Fibroblast of skin of back (primary cell): Measurements from ENCODE around the gene MTA2.
"Not testable (repeated sequence)": the region's sequence is repeated elsewhere in the genome, so short reads cannot be mapped to it uniquely, and the experiment has no call there.

Experiments used
- DNase-seq: peaks from one replicate; pipeline ENCODE4 v3.0.0-alpha.2; 2013

MTA2 gene

DNA sequence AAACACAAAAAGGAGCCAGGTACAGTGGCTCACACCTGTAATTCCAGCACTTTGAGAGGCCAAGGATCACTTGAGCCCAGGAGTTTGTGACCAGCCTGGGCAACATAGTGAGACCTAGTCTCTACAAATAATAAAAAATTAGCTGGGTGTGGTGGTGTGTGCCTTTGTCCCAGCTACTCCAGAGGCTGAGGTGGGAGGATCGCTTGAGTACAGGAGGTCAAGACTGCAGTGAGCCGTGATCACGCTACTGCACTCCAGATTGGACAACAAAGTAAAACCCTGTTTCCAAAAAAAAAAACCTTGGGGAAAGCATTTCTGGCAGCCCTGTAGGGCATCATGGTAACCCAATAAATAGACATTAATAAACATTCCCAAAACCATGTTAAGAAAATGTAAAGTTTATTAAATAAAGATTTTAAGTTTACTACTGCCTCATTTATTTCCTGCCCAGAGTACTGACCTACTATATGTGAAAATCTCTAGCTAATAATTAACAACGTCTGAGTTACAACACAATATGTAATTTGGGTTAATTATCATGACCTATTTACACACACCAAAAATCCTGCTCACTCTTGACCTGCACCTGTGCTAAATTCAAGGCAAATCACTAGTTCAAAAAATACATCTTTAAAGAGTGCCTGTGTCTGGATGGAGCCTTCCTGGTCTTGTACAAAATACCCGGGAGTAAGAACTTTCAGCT is 36.4 kb downstream of the MTA2 start:
- DNase-seq: no peak

- DNase-seq: not testable (repeated sequence)
These were observed 39.9 kb downstream of the MTA2 start for GRCh38 chr11:62561677-62562230.

GRCh38 chr11:62560566-62561103 is 41.0 kb downstream of the MTA2 start:
- peak; percentile 98 for DNase-seq

- not testable (repeated sequence) for DNase-seq
These were observed 42.0 kb downstream of the MTA2 start for GRCh38 chr11:62559626-62560025.

DNA sequence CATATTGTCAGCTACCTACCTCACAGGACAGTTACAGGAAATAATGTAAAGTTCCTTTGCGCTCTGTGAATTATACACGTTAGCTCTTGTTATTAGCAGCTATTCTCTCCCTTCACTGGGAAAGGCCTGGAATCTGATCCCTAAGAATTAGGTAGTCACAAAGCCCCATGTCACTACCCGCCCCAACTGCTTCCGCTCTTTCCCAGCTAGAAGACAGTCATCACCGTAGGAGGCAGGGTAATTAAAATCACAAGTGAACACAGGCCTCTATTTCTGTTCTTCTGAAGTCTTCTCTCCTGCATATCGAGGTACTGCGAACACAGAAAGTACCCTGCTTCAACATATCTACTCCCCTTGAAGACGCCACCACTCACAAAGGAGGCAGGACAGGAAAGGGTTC is 42.5 kb downstream of the MTA2 start:
- peak; percentile 33 for DNase-seq

GRCh38 chr11:62558669-62559068 is 43.0 kb downstream of the MTA2 start:
- DNase-seq: no peak

GRCh38 chr11:62556875-62557631 is 44.6 kb downstream of the MTA2 start:
- DNase-seq: no peak

DNA sequence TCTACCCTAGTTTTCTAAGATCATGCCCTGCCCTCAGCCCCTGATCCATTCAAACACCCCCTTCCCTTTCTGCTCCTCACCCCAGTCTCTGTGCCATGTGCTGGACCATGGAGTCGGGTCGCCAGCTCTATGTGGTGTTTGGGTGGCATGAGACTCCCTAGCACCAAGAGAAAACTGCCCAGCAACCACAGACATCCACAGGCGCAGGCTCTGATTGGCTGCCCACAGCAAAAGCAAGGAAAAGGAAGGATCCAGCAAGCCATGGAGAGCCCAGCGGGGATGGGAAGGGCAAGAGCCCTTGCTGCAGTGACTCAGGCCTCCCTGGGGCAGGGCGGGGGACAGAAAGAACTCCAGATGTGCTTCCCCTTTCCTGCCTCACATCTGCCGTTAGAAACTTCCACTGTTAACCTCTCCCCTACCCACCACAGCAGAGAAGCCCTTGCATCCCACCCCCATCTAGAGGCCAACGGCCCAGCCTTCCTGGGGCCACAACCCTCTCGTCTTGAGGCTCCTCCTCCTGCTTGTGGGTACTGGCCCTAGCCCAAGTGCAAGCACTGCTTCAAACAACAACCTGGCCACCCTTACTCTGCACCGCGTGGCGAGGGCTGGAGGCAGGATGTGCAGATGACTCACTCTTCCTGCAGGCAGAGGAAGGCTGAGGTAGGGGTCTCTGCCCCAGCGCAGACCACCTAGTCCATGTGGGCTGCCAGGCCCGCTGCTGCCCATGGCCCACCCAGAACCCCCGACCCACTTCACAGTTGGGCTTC is 45.4 kb downstream of the MTA2 start:
- peak; percentile 98 for DNase-seq

GRCh38 chr11:62555464-62556107 is 46.1 kb downstream of the MTA2 start:
- DNase-seq: no peak

DNA sequence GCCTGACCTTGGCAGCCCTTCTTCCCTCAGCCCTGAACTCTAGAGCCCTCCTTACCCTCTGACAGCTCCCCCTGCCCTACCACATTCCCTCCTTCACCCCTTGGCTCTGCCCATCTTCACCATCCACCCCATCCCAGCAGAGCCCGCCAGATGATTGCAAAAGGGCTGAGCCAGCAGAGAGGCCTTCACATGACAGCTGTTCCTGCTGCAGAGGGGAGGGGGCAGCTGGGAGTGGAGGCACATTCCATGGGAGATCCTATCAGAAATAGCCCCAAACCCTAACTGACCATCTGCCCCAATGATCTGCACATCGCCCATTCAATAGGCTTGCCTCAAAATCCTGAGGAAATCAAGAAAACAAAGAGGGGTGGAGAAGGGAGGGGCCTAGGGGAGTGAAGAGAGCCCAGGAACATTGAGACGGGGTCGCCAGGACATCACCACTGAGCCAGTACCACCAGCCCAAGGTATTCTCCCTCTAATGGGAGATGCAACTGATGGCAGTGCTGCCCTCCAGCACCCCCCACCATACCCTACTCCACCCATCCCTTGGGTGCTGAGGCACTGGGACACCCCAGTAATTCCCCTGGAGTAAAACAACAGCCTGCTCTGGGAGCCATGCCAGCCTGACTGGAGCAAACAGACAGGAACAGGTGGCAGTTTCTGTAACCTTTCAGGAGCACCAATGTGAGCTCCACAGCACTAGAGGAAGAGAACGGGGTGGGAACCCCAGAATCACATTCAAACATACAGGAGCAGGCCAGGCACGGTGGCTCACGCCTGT is 47.1 kb downstream of the MTA2 start:
- DNase-seq: no peak

DNA sequence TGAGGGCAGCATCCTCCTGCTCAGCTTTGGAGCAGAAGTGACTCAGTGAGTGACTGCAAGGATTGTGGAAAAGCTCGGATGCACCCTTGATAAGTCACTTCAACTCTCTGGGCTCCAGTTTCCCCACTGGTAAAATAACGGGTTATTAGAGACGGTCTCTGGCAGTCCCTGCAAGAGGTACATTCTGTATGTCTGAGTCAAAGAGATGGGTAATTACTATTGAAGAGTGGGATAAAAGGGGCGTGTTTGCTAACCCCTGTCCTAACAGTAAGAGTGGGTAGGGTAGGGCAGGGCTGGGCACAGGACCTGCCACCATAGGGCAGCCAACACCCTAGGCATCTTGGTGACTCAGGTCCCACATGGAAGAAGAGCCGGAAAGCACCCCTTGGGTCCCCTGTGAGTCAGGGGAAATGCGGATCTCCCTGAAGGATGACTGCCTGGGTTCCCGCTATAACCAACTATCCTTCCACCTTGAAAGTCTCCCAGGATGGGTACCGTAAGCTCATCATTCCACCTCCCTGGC is 47.8 kb downstream of the MTA2 start:
- peak; percentile 95 for DNase-seq

DNA sequence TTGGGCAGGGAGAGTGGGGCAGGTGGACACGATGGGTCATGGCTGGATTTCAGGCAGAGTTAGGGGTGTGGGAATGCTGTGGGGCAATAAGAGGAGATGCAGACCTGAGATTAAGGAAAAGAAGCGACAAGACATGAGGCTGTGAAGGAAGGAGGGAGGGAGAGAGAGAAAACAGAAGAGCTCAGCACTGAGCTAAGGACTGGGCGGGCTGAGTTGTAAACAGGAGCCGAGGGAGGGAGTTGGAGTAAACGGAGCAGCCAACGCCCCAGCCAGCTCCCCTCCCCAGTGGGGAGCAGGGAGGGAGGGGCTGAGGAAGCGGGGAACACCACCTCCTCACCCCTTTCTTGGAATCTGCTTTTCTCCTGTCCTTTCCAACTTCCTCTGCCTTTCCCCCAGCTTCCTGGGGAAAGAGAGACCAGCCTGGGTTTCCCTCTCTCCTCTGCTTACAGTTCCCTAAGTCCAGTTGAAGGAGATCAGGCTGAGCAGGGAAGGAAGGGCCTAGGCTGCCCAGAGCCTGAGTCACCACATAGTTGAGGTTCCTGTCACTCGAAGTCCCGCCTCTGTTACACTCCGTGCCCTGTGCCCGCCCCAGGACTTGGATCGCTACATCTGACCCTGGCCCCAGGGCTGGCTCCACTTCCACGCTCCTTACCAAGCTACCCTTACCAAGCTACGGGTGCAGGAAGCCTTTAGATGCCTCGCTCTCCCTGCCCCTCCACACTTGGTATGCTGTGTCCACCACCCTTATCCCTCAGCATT is 48.4 kb downstream of the MTA2 start:
- peak; percentile 97 for DNase-seq

DNA sequence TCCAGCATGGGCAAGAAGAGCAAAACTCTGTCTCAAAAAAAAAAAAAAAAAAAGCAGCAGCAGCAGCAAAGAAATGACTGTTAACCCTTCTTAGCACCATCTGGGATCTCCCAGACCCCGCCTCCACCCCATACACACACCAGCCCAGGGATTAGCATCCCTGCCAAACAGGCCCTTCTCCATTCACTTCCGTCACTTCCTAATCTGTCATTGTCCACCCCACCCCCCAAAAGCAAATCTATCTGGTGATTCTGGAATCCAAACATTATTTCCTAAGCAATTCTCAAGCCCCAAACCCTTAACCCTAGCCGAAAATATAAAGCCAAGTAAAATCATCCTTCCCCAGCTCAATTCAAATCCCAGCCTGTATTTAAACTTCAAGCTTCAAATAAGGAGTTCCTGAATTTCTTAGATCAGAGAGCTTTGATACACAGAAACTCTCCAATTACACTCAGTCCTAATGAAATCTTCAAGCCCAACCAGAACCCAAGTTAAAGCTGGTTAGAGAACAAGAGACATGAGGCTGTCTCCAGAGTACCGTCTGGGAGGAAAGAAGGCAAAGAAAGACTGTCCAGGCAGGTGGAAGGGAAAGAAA is 49.1 kb downstream of the MTA2 start:
- DNase-seq: peak; percentile 51

GRCh38 chr11:62550478-62550877 is 51.2 kb downstream of the MTA2 start:
- DNase-seq: not testable (repeated sequence)

DNA sequence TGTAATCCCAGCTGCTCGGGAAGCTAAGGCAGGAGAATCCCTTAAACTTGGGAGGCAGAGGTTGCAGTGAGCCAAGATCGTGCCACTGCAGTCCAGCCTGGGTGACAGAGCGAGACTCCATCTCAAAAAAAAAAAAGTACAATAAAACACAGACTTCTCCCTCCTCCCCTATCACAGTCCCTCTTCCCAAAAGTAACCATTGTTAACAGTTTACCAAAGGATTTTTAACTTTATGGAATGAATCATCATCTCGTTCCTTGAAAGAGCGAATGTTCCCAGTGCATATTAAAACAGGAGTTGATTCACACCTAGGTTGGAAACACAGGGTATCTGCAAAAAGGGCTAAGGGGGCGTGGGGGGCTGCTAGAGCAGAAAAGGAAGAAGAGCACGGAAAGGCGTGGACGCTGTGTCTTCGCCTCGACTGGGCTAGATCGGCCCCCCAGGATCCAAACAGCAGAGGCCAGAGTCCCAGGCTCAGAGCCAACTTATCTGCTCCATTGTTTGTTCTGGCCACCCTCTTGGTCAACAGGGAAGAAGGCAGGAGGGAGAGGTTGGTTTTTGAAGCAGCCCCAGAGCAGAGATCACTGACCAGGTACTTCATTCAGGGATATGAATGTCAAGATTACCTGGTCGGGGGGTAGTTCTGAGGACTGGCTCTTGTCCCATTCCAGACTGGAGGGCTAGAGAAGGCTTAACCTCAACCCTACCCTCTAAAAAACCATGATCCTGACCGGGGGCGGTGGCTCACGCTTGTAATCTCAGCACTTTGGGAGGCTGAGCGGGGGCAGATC is 52.9 kb downstream of the MTA2 start:
- no peak for DNase-seq

DNA sequence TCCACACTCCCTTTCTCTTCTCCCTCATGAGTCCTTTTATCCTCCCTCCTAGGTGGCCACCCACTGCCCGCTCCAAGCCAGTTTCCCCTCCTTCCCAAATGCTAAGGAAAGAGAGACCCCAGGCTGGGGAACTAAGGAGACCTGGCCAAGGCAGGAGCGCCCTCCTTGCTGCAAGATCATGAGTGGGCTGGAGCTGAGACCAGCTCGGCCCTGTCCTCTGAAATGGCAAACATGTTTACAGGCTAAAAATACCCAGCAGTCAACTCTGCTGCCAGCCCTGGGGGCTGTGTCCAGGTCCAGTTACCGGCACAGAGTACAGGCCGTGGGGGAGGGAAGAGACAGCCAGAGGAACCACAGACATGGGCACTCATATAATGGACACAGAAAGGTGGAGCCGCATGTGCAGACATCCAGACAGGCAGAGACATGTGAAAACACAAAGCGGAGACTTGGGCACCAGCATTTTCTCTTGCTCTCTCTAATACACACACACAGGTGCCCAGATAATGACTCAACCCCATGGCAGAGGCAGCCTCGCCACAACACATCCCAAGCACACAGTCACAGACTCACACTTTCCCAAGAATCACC is 53.9 kb downstream of the MTA2 start:
- DNase-seq: no peak

- peak; percentile 47 for DNase-seq
These were observed 54.6 kb downstream of the MTA2 start for GRCh38 chr11:62546929-62547625.
